Chondrocyte (in vitro differentiated cells): ENCODE results near the gene EPHB4. TPM values are rescaled to one million over a fixed set of nuclear protein-coding genes. Genes with fewer than 3 reads are reported as not detected.
A peak's percentile ranks its signal among the peaks of the same experiment; 100 is the strongest.
"Not testable (repeated sequence)": the region's sequence is repeated elsewhere in the genome, so short reads cannot be mapped to it uniquely, and the experiment has no call there.

Experiments used
- DNase-seq: peaks from one replicate; pipeline ENCODE4 v3.0.0; 2021; ENCODE audit warnings: mixed read lengths, low spot score
- H3K27ac Mint-ChIP-seq: one replicate; pipeline ENCODE4 v1.8.0; 2021; ENCODE audit warnings: mild to moderate bottlenecking, moderate library complexity, mixed read lengths; ENCODE audit not compliant: unreplicated experiment
- H3K27me3 Mint-ChIP-seq: 2 replicates; pipeline ENCODE4 v1.8.0; 2021; ENCODE audit warnings: low read depth, mixed read lengths
- H3K36me3 Mint-ChIP-seq: 2 replicates; pipeline ENCODE4 v1.8.0; 2021; ENCODE audit warnings: low read depth, mixed read lengths
- H3K4me1 Mint-ChIP-seq: 2 replicates; pipeline ENCODE4 v1.8.0; 2021; ENCODE audit warnings: low read depth, mild to moderate bottlenecking, mixed read lengths
- H3K4me3 Mint-ChIP-seq: one replicate; pipeline ENCODE4 v1.8.0; 2021; ENCODE audit warnings: mild to moderate bottlenecking, moderate library complexity, mixed read lengths; ENCODE audit not compliant: unreplicated experiment
- H3K9me3 Mint-ChIP-seq: 2 replicates; pipeline ENCODE4 v1.8.0; 2021; ENCODE audit warnings: low read depth, mixed read lengths
- total RNA-seq: library from RNA; stranded (reverse); gene quantifications from 3 replicates; pipeline ENCODE4 v1.2.1, GENCODE V29; 2021
- TF ChIP-seq, protein P1 (sequence below): fragments of 200-600 bp; sonication (generic); IDR thresholded peaks from 2 replicates; pipeline ENCODE4 v1.5.0; 2021; ENCODE audit warnings: antibody characterized with exemption, mild to moderate bottlenecking, moderate library complexity

EPHB4 gene
- total RNA-seq, 1 donor from 2014 or later = 60.7 TPM

- peaks cover 22% of the 10 kb centered on the region for H3K4me1 Mint-ChIP-seq
- no peak for DNase-seq
- no peak overlapping the region for H3K4me3 Mint-ChIP-seq
- no peaks in the 10 kb centered on the region for H3K9me3 Mint-ChIP-seq
- TF ChIP-seq, protein P1, sequence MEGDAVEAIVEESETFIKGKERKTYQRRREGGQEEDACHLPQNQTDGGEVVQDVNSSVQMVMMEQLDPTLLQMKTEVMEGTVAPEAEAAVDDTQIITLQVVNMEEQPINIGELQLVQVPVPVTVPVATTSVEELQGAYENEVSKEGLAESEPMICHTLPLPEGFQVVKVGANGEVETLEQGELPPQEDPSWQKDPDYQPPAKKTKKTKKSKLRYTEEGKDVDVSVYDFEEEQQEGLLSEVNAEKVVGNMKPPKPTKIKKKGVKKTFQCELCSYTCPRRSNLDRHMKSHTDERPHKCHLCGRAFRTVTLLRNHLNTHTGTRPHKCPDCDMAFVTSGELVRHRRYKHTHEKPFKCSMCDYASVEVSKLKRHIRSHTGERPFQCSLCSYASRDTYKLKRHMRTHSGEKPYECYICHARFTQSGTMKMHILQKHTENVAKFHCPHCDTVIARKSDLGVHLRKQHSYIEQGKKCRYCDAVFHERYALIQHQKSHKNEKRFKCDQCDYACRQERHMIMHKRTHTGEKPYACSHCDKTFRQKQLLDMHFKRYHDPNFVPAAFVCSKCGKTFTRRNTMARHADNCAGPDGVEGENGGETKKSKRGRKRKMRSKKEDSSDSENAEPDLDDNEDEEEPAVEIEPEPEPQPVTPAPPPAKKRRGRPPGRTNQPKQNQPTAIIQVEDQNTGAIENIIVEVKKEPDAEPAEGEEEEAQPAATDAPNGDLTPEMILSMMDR = no peak
- H3K36me3 Mint-ChIP-seq = peaks cover 10% of the 10 kb centered on the region
- no peaks in the 10 kb centered on the region for H3K27me3 Mint-ChIP-seq
- H3K27ac Mint-ChIP-seq = no peak overlapping the region
Observed at GRCh38 chr7:100856871-100857282, 29.6 kb upstream of the EPHB4 start.

DNA sequence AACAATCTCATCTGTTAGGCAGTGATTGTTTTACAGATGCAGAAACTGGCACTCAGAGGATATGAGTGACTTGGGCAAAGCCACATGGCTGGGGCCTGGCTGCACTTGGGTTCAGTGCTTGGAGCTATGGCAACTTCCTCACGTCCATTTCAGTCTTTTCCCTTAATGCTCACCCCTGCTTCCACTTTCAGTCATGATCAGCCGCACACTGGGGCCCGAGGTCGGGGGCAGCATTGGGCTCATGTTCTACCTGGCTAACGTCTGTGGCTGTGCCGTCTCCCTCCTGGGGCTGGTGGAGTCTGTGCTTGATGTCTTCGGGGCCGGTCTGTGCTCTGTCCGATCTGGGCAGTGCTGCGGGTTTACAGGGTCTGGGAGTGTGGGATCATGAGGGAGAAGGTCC lies 28.2 kb upstream of the EPHB4 start:
- no peak overlapping the region for H3K27ac Mint-ChIP-seq
- no peaks in the 10 kb centered on the region for H3K9me3 Mint-ChIP-seq
- TF ChIP-seq, protein P1 = no peak
- H3K4me3 Mint-ChIP-seq = no peak overlapping the region
- no peak for DNase-seq
- H3K27me3 Mint-ChIP-seq = no peaks in the 10 kb centered on the region
- peaks cover 8% of the 10 kb centered on the region for H3K36me3 Mint-ChIP-seq
- peaks cover 27% of the 10 kb centered on the region for H3K4me1 Mint-ChIP-seq

- not testable (repeated sequence) for H3K36me3 Mint-ChIP-seq, H3K27ac Mint-ChIP-seq, H3K4me3 Mint-ChIP-seq, DNase-seq, H3K9me3 Mint-ChIP-seq, H3K27me3 Mint-ChIP-seq
- peaks cover 27% of the 10 kb centered on the region for H3K4me1 Mint-ChIP-seq
Observed at GRCh38 chr7:100854899-100855298, 27.6 kb upstream of the EPHB4 start.

GRCh38 chr7:100854146-100854895 lies 27.0 kb upstream of the EPHB4 start:
- H3K9me3 Mint-ChIP-seq = no peaks in the 10 kb centered on the region
- no peak for DNase-seq
- no peak overlapping the region for H3K4me3 Mint-ChIP-seq
- peaks cover 2% of the 10 kb centered on the region for H3K36me3 Mint-ChIP-seq
- TF ChIP-seq, protein P1 = no peak
- H3K4me1 Mint-ChIP-seq = peaks cover 27% of the 10 kb centered on the region
- no peaks in the 10 kb centered on the region for H3K27me3 Mint-ChIP-seq
- no peak overlapping the region for H3K27ac Mint-ChIP-seq

- peak within 1 kb of the TSS; percentile 83 for H3K4me3 Mint-ChIP-seq
- TF ChIP-seq, protein P1 = peak; percentile 100
- H3K9me3 Mint-ChIP-seq = no peaks in the 10 kb centered on the region
- peak within 1 kb of the TSS; percentile 66 for H3K27ac Mint-ChIP-seq
- peak; percentile 97 for DNase-seq
- no peaks in the 10 kb centered on the region for H3K27me3 Mint-ChIP-seq
- H3K36me3 Mint-ChIP-seq = peaks cover 2% of the 10 kb centered on the region
- H3K4me1 Mint-ChIP-seq = peaks cover 26% of the 10 kb centered on the region
Observed at GRCh38 chr7:100852048-100852872, 24.9 kb upstream of the EPHB4 start, which contains the start of gene SLC12A9. Gene SLC12A9 (plus strand): TSS chr7:100852713. CDS start chr7:100854198, 1,485 bp downstream.
